NAMALWA (cell line): ENCODE measurements around the gene COBLL1.

ENCODE experiments used
- DNase-seq: peaks from one replicate; pipeline ENCODE4 v3.0.0-alpha.2; 2015; ENCODE audit warnings: low spot score

The COBLL1 gene

DNA sequence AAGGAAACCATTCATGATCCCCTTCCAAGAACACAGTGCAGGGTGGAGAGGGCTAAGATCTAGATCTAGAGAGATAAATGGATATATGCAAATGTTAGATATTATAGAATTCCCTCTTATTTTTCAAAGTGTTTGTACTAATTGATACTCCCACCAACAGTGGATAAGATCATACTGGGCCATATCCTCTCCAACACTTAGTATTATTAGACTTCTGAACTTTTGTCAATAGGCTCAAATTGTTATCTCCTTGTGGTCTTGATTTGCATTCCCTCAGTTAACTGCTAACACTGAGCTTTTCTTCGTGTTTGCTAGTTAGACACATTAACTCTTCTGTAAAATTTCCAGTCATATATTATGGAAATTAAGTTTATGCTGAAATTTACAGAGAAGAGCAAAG is 163.9 kb downstream of the COBLL1 start:
- no peak for DNase-seq

DNA sequence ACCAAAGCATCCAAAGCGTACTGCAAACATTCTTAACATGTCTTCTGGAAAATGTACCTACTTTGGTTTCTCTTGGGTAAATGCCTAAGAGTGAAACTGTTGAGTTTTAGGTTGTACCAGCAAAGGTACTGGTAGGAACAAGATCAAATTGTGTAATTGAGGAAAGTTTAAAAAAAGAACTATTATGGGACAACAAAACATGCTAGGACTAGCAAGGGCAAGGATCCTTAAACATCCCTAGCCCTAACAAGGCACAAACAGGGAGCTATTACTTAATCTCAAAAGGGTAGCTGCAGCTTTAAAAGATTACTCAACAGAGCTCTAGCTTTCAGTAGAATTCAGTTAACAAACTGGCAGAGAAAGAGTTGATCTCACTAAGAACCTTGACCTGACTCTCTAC is 164.4 kb downstream of the COBLL1 start:
- DNase-seq, result no peak

DNA sequence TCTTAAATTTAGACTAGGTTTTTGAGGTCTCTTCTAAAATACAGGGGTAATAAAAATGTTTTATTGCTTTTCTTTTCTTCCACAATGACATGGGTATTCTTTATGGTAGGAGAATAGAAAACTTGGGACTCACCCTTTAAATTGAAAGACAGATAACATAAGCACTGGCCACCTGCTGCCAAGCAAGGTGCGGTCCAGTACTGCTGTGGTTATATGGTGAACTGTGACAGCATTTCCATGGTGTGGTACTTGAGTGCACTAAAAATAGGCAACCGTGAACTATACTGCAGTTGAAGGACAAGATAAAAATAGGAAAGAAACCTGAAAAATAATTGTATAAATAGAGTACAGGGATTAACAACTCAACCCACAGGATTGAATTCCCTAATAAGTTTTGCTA is 165.9 kb downstream of the COBLL1 start:
- no peak for DNase-seq

DNA sequence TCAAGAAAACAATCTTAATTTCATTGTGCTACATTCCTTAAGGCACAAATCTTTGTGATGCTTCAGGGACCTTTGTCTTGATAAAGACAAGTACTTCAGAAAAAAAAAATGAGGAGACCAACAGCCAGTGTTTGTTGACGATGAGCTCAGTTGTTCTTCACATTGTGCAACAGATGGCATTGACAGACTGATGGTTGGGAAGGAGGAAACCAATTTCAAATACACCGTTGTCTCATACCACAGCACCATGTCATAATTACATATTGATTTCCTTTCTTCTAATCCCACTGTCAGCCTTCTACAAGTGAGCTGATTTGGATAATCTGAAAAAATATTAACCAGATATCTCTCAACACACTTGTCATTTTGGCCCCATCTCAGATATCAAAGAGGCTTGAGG is 166.6 kb downstream of the COBLL1 start:
- no peak for DNase-seq

DNA sequence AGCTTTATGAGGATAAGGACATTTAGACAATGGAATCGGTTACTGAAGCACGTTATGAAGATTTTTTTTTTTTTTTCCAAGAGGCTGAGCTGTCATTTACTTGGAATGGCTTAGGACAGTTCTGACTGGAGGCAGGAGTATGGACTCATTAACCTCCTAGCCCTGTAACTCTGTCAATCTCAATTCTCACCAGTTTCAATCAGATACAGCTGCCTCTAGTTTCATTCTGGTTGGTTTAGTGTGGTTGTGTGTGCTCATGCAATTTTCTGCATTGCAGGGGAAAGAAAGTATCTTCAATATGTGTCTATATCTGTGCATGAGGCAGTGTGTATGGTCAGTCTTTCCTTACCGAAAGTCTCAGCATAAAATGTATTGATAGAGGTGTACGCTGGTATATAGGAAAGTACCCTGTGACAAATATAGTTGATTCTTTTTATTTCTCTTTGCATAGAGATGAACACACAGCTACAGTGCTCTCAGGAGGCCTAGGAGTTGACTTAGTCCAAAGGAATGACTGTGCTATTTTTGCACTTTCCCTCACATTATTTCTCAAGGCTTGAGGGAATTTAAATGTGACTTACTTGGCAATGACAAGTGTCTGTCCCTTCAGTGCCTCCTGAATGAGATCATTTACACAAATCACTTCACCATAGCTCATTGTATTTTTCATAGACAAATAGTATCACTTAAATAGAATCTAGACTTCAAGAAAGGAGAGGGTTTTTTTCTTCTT is 169.8 kb downstream of the COBLL1 start:
- no peak for DNase-seq

DNA sequence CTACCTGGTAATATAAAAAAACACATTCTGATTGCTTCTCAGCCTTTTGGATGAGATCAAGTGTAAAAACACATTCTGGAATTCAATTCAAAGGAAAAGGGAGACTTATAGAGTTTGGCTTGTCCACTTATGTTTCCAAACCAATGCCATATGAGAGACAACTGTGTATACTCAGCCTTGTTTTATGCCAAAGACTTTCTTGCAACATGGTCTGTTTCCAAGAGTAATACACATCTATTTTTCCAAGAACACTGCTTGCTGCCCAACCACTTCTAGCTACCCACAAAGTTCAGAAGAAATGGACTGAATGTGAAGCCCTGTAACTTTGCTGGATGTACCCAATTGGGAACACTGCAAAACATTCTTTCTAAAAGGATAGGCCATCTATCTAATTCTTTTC is 172.3 kb downstream of the COBLL1 start:
- DNase-seq, result no peak

DNA sequence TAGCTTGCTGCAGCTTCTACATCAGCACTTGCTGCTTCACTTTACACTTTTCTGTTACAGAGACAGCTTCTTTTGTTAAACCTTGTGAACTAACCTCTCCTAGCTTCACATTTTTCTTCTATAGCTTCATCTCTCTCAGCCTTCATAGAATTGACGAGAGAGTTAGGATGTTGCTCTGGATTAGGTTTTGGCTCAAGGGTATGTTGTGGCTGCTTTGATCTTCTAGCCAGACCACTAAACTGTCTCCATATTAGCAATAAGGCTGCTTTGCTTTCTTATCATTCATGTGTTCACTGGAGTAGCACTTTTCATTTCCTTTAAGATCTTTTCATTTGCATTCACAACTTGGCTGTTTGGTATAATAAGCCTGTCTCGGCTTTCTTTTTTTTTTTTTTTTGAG is 174.1 kb downstream of the COBLL1 start:
- DNase-seq, result no peak

DNA sequence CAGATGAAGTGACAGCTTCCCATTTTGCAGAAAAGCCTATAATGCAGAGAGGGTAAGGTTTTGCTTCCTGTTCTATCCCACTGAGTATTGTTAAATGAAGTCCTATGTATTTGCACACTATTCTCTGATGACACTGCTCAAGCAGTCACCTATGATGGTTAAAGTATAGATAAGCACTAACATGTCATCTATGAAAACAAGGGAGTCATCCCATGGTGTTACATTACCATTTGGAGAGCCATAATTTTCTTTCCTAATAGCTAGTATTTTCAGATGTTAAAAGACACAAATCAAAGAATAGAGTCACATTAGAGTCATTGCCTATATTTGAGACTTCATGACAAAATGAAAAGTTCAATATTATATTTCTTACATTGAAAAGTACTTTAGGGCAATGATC is 177.6 kb downstream of the COBLL1 start:
- no peak for DNase-seq

DNA sequence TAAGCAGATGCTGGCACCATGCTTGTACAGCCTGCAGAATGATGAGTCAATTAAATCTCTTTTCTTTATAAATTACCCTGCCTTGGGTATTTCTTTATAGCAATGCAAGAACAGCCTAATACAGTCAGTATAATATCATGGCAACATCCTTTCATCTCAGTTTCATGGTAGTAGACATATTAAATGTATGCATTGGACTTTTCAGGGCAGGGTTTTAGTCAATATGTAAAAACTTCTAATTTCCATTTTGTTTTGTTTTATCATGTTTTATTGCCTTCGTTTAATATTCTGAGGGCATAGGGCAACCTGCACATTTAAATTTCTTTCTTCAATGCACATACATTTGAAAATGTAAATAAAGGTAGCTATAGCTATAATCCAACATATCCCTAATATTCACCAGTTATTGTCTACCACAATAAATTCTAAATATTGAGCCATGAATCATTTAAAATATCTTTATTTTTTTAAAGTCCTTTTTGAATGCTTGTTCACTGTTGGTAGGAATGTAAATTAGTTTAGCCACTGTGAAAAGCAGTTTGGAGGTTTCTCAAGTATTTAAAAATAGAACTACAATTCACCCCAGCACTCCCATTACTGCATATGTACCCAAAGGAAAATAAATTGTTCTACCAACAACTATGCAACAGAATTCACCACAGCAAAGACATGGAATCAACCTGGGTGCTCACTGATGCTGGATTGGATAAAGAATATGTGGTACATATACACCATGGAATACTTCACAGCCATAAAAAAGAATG is 178.6 kb downstream of the COBLL1 start:
- no peak for DNase-seq

DNA sequence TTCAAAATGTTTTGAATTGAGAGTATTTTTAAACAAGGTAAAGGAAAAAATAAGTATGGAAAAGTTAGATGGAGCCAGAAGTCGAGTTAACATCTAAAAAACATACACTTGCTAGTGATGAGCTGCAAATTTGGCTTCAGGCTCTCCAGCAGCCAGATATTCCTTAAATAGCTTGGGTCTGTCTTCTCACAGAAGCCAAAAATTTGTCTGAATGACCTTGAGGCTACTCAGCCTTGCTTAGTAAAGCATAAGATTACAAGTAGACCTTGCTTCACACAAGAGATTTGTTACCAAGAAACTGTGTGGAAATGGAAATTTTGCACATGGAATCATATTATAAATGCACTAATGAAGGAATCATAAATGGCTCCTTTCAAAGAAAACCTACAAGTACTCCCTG is 179.6 kb downstream of the COBLL1 start:
- DNase-seq, result no peak

DNA sequence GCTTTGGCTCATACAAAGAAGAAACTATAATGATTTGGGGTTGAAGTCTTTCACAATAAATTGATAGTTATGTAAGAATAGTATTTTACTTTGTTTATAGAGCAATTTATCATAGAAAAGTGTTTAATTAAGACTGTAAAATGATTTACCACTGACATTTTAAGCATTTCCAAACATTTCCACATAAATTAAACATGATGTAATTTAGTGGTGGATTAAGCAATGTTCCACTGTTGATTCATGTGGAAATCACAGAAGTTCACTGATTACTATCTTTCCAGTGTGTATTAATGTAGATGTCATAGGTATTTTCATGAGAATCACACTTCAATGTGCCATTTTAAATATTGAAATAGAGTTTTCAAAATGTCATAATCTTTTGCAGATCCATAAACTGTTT is 180.3 kb downstream of the COBLL1 start:
- no peak for DNase-seq

DNA sequence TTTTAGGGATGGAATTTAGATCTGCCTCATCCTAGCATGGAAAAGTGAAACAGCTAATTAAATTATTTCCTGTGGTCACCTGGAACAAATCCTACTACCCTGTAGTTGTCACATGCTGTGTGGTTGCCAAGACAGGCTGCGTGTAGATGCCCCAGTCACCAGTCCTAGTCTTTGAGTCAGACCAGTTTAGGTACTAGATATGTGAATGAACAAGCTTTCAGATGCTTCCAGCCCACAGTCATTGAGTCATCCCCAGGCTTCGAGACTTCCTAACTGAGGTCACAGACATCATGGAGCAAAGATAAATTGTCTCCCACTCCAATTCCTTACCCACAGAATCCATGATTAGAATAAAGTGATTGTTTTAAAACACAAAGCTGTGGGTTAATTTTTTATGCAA is 184.5 kb downstream of the COBLL1 start:
- no peak for DNase-seq

DNA sequence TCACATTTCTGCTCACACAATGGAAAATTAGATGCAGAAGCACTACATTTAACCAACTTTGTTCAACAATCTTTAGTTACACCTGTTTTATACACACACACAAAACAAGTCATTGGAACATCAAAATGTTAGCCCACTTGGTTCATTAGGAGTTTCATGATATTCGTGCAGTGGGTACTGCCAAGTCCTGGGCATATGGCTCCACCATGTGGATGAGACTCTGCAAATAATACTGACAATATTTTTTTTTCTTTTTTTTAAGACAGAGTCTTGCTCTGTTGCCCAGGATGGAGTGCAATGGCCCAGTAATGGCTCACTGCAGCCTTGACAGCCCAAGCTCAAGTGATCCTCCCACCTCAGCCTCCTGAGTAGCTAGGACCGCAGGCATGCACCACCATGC is 185.9 kb downstream of the COBLL1 start:
- no peak for DNase-seq

DNA sequence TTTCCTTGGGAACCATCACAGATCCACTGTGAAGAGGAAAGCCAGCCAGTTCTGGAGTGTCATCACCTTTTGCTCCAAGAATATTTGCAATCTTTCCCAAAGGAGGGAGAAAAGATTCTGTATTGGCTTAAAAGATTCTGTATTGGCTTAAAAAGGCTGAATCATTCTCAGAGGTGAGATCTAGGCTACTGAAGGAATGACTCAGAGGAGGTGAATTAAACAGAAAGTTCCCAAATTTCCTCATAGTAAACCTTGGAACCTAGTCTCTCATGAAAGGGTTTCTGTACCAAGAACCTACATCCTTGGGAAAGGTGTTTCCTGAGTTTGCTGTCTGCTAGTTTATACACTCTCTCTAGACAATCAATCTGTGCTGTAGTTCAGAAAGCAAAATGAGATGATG is 186.3 kb downstream of the COBLL1 start:
- DNase-seq, result no peak

DNA sequence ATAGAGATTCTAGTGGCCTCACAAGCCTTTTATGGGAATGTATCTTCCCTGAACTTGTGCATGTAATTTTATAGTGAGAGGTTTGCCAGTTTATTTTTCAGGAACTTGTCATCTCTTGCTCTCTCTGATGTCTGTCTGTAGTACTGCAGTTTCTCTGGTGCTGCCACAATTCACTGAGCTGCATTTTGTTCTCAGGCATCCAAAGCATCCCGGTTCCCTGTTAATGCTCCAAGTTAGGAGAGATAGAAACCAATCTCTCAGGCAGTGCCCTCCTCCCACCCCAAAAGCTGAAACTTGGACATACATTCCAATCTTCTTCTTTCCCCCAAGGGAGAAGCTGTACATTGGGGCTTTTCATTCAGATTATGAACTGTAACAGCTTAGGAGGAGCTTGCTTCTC is 190.3 kb downstream of the COBLL1 start:
- no peak for DNase-seq

DNA sequence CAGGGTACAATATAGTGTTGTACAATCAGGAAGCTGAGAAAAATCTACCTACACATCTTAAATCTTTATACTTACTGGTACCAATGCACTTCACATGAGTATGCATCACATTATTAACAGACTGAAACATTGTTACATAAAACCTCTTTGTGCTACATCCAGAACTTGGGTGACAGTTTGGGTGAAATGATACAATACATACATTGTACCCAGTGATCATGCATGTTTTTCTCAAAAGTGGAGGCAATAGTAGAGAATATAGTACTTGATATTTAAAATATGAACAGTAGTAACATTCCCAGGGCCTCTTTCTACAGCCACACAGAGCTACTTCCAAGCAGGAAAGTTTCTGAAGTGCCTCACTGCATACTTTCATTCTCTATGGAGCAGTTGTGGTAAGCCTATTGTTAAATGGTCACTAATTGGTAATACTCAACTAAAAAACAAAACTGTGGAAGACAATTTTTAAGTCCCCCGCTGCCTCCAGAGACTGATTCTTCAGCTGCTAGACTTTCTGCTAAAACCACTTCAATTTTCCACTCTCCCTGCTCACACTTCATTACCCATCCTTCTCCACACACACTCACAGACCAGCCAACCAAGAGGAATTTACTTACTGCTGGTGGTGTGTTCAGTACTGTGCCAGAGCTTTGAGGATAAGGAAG is 197.5 kb downstream of the COBLL1 start:
- no peak for DNase-seq

DNA sequence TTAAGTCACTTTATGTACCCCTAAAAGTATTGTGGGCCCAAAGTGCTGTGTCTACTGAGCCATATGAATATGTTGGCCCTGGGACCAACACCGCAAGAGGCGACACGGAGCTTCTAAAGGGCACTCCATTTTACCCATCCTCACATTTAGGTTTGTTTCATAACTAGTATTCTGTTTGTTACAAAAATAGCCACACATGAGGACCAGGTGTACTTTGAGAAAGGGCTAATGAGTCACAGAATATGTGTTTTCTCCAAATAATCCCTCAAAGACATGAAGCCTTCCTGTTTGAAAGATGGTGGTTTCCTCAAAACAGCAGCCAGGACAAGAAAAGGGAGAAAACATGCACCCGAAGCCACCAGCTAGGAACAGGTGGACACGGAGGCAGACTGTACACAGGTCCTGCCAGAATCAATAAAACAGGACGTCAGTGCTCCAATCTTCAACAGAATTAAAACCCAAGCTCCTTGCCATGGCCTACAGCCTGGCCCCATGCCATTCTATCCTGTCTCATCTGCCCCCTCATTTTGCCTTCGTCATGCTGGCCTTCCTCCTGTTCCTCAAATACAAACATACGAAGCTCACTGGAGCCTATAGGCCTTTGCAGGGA is 198.6 kb downstream of the COBLL1 start:
- DNase-seq, result no peak

DNA sequence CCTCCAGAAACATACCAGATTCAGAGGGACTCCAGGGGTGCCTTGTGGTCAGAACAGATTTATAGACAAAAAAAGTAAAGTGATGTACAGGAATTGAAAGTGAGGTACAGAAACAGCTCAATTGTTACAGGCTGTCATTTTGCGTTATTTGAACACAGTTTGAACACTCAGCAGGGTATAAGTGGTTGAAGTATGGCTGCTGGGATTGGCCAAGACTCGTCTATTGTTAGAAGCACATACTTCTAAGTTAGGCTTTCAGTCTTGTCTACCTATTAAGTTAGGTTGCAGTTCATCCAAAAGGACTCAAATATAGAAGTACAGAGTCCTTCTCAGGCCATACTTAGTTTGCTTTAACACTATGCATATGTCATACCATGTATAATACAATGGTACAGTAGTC is 199.4 kb downstream of the COBLL1 start:
- DNase-seq, result no peak
